ENCODE results near the gene HSDL2.

The HSDL2 gene

GRCh38 chr9:112443200-112443599 is 63.3 kb downstream of the HSDL2 start:
- Histone ChIP-seq H3K9me2 (ENCODE audit: low read depth, low read length) (no peaks in the 10 kb centered on the region), H3K4me3 (ENCODE audit: low read depth, low read length, poor library complexity, severe bottlenecking) (no peak overlapping the region), H3K9ac (ENCODE audit: low read length) (no peak overlapping the region), H3K9me3 (ENCODE audit: low read length) (no peaks in the 10 kb centered on the region), H4K20me1 (ENCODE audit: insufficient read depth, low read length) (no peaks in the 10 kb centered on the region), H3K4me2 (ENCODE audit: low read length) (no peak overlapping the region), H2AFZ (ENCODE audit: low read length) (no peak overlapping the region), H3K36me3 (ENCODE audit: insufficient read depth, low read length) (no peaks in the 10 kb centered on the region), H3K4me1 (ENCODE audit: insufficient read depth, low read length, severe bottlenecking) (peaks cover 19% of the 10 kb centered on the region), H3K27me3 (ENCODE audit: insufficient read depth, low read length) (no peaks in the 10 kb centered on the region), H3K27ac (ENCODE audit: low read depth, low read length, poor library complexity, severe bottlenecking) (no peak overlapping the region), H3K79me2 (ENCODE audit: insufficient read depth, low read length) (no peaks in the 10 kb centered on the region), H3F3A (ENCODE audit: insufficient read depth, low read length) (no peaks in the 10 kb centered on the region; the same call in 1 of the 2 replicates)
- TF ChIP-seq EZH2 (IDR thresholded peaks at IDR 0.05; ENCODE audit: borderline replicate concordance, low read length) (no peak), CTCF (IDR thresholded peaks at IDR 0.05; ENCODE audit: low read length) (peak; percentile 71)

GRCh38 chr9:112443636-112444035 is 63.7 kb downstream of the HSDL2 start:
- no peak for TF ChIP-seq CTCF (IDR thresholded peaks at IDR 0.05; ENCODE audit: low read length)
- TF ChIP-seq EZH2 (IDR thresholded peaks at IDR 0.05; ENCODE audit: borderline replicate concordance, low read length): no peak
- no peak overlapping the region for H3K27ac ChIP-seq (ENCODE audit: low read depth, low read length, poor library complexity, severe bottlenecking)

GRCh38 chr9:112445196-112445595 is 65.3 kb downstream of the HSDL2 start:
- Histone ChIP-seq H3K4me3 (ENCODE audit: low read depth, low read length, poor library complexity, severe bottlenecking) (no peak overlapping the region), H4K20me1 (ENCODE audit: insufficient read depth, low read length) (no peaks in the 10 kb centered on the region), H3K4me2 (ENCODE audit: low read length) (no peak overlapping the region), H3K9me2 (ENCODE audit: low read depth, low read length) (no peaks in the 10 kb centered on the region), H3K79me2 (ENCODE audit: insufficient read depth, low read length) (no peaks in the 10 kb centered on the region), H3K27me3 (ENCODE audit: insufficient read depth, low read length) (no peaks in the 10 kb centered on the region), H3K9ac (ENCODE audit: low read length) (no peak overlapping the region), H2AFZ (ENCODE audit: low read length) (no peak overlapping the region), H3K9me3 (ENCODE audit: low read length) (no peaks in the 10 kb centered on the region), H3F3A (ENCODE audit: insufficient read depth, low read length) (no peaks in the 10 kb centered on the region; the same call in 1 of the 2 replicates), H3K36me3 (ENCODE audit: insufficient read depth, low read length) (no peaks in the 10 kb centered on the region), H3K27ac (ENCODE audit: low read depth, low read length, poor library complexity, severe bottlenecking) (no peak overlapping the region), H3K4me1 (ENCODE audit: insufficient read depth, low read length, severe bottlenecking) (peaks cover 19% of the 10 kb centered on the region)
- no peak for TF ChIP-seq CTCF (IDR thresholded peaks at IDR 0.05; ENCODE audit: low read length)

More at GRCh38 chr9:112443636-112444035, 63.7 kb downstream of the HSDL2 start:
- Histone ChIP-seq H4K20me1 (ENCODE audit: insufficient read depth, low read length) (no peaks in the 10 kb centered on the region), H3K9me3 (ENCODE audit: low read length) (no peaks in the 10 kb centered on the region), H3K9me2 (ENCODE audit: low read depth, low read length) (no peaks in the 10 kb centered on the region), H3K9ac (ENCODE audit: low read length) (no peak overlapping the region), H3K79me2 (ENCODE audit: insufficient read depth, low read length) (no peaks in the 10 kb centered on the region), H3K4me2 (ENCODE audit: low read length) (no peak overlapping the region), H3K36me3 (ENCODE audit: insufficient read depth, low read length) (no peaks in the 10 kb centered on the region), H3K4me1 (ENCODE audit: insufficient read depth, low read length, severe bottlenecking) (peaks cover 19% of the 10 kb centered on the region), H2AFZ (ENCODE audit: low read length) (no peak overlapping the region), H3K4me3 (ENCODE audit: low read depth, low read length, poor library complexity, severe bottlenecking) (no peak overlapping the region), H3F3A (ENCODE audit: insufficient read depth, low read length) (no peaks in the 10 kb centered on the region; the same call in 1 of the 2 replicates), H3K27me3 (ENCODE audit: insufficient read depth, low read length) (no peaks in the 10 kb centered on the region)
